Measurements from ENCODE around the gene PRDM5. TPM values are rescaled to one million over a fixed set of nuclear protein-coding genes. Genes with fewer than 3 reads are reported as not detected.
"Not testable (repeated sequence)": the region's sequence is repeated elsewhere in the genome, so short reads cannot be mapped to it uniquely, and the experiment has no call there.

The PRDM5 gene
- total and polyA plus RNA-seq, 3 donors from 2014 or later = 8.2 to 21.9 (median 19.1) TPM

- intact Hi-C loops (cut with DNase I; ENCODE audit: low total_unique reads) = no loop called here
- Histone ChIP-seq H3K27me3 (no peaks in the 10 kb centered on the region), H3K4me3 (no peak overlapping the region), H3K36me3 (ENCODE audit: low read depth, missing control alignments) (no peaks in the 10 kb centered on the region), H3K27ac (no peak overlapping the region), H3K4me1 (no peaks in the 10 kb centered on the region), H3K9me3 (no peaks in the 10 kb centered on the region)
- WGBS, 2 donors = 78 to 92% methylated on average over 1 of the region's 1 CpG
- DNase-seq = no peak
- TF ChIP-seq POLR2A (IDR thresholded peaks at IDR 0.05) = no peak
- TF ChIP-seq CTCF (IDR thresholded peaks at IDR 0.05) = no peak
Observed at GRCh38 chr4:120753854-120754253, 168.7 kb downstream of the PRDM5 start.

DNA sequence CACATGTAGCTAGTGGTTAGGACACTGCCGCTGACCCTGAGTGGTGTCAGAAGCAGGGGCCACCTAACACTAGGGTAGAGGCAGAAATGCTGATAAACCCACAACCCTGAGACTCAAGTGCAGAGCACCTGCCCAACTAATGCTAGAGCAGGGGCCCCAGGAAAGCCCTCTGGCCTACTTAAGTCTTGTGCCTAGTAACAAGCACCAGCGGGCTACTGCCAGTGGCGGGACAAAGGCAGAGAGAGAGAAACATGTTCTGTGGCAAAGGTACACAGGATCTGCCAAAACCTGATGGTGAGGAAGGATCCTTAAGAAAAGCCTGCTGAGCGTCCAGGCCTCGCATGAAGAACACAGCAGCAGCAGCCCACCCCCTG, 172.4 kb downstream of the PRDM5 start:
- no peaks in the 10 kb centered on the region for H3K4me1 ChIP-seq
- intact Hi-C loops (cut with DNase I; ENCODE audit: low total_unique reads) = no loop called here
- H3K4me3 ChIP-seq = no peak overlapping the region
- no peak for TF ChIP-seq POLR2A (IDR thresholded peaks at IDR 0.05)
- TF ChIP-seq CTCF (IDR thresholded peaks at IDR 0.05) = no peak
- no peak for DNase-seq
- 93 to 99% methylated on average over 3 to 5 of the region's 5 CpGs for WGBS, 2 donors
- H3K27me3 ChIP-seq = no peaks in the 10 kb centered on the region
- H3K36me3 ChIP-seq (ENCODE audit: low read depth, missing control alignments) = no peaks in the 10 kb centered on the region
- no peak overlapping the region for H3K27ac ChIP-seq
- H3K9me3 ChIP-seq = no peaks in the 10 kb centered on the region

DNA sequence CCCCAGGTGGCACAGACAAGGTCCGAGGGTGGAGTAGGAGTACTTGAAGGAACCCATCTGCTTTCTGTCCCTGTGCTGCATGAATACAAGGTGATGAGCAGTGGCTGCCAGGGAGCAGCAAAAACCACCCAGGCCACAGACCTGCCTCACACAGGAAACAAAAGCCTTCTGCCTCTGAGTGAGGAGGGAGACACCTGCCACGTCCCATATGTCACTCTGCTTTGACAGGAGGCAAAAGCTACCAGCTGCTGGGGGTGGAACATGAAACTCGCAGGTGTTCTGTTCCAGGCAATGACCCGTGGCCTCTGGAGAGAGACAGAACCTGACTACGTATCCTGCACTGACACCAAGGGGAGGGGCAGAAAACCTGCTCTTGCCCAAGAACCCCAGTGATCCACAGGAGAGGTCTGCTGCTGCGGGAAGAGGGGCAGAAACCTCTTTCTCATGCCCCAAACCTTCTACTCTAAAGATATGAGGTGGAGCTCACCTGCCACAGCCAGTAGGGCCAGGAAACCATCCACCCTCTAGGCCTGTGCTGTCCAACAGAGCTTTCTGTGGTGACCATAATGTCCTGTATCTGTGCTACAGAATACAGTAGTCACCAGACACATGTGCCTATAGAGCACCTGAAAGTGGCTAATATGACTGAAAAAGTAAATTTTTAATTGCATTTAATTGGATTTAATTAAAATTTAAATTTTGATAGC, 172.9 kb downstream of the PRDM5 start:
- H3K4me3 ChIP-seq = no peak overlapping the region
- no peaks in the 10 kb centered on the region for H3K36me3 ChIP-seq (ENCODE audit: low read depth, missing control alignments)
- DNase-seq = no peak
- TF ChIP-seq POLR2A (IDR thresholded peaks at IDR 0.05) = no peak
- no peaks in the 10 kb centered on the region for H3K4me1 ChIP-seq
- no peak overlapping the region for H3K27ac ChIP-seq
- 81 to 89% methylated on average over 6 of the region's 6 CpGs for WGBS, 2 donors
- no peaks in the 10 kb centered on the region for H3K27me3 ChIP-seq
- intact Hi-C loops (cut with DNase I; ENCODE audit: low total_unique reads) = no loop called here
- H3K9me3 ChIP-seq = no peaks in the 10 kb centered on the region

GRCh38 chr4:120741636-120742035, 180.9 kb downstream of the PRDM5 start:
- intact Hi-C loops (cut with DNase I; ENCODE audit: low total_unique reads); H3K9me3 ChIP-seq; H3K4me1 ChIP-seq; H3K27ac ChIP-seq; H3K4me3 ChIP-seq; H3K27me3 ChIP-seq; H3K36me3 ChIP-seq (ENCODE audit: low read depth, missing control alignments); DNase-seq: not testable (repeated sequence)
- 83 to 90% methylated on average over 9 of the region's 9 CpGs for WGBS, 2 donors

DNA sequence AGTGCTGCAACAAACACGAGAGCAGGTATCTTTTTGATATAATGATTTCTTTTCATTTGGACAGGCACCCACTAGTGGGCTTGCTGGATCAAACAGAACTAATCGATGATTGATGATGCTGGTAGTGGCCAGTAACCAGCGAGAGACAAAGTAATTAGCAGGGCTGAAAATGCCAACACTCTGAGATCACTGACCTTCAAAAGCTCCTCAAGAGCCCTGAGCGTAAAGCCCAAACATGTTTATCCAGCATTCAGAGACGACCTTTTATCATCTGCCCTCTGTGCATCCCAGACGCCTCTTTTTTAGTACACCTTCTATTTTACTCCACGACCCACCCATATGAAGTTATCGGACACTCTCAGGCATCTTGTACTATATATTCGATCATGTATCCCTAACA, 186.2 kb downstream of the PRDM5 start:
- intact Hi-C loops (cut with DNase I; ENCODE audit: low total_unique reads) = no loop called here
- no peak for DNase-seq
- H3K27ac ChIP-seq = no peak overlapping the region
- WGBS, 2 donors = 80 to 87% methylated on average over 9 of the region's 9 CpGs
- no peaks in the 10 kb centered on the region for H3K9me3 ChIP-seq
- H3K4me3 ChIP-seq = no peak overlapping the region
- H3K27me3 ChIP-seq = no peaks in the 10 kb centered on the region
- no peaks in the 10 kb centered on the region for H3K4me1 ChIP-seq
- H3K36me3 ChIP-seq (ENCODE audit: low read depth, missing control alignments) = no peaks in the 10 kb centered on the region
- TF ChIP-seq POLR2A (IDR thresholded peaks at IDR 0.05) (no peak), CTCF (IDR thresholded peaks at IDR 0.05) (no peak)

GRCh38 chr4:120733968-120734367, 188.6 kb downstream of the PRDM5 start:
- no peak overlapping the region for H3K4me3 ChIP-seq
- TF ChIP-seq POLR2A (IDR thresholded peaks at IDR 0.05) (no peak), CTCF (IDR thresholded peaks at IDR 0.05) (no peak)
- no peaks in the 10 kb centered on the region for H3K4me1 ChIP-seq
- 66 to 75% methylated on average over 3 to 4 of the region's 4 CpGs for WGBS, 2 donors
- DNase-seq = no peak
- H3K27me3 ChIP-seq = no peaks in the 10 kb centered on the region
- no peak overlapping the region for H3K27ac ChIP-seq
- no peaks in the 10 kb centered on the region for H3K36me3 ChIP-seq (ENCODE audit: low read depth, missing control alignments)
- no peaks in the 10 kb centered on the region for H3K9me3 ChIP-seq
- intact Hi-C loops (cut with DNase I; ENCODE audit: low total_unique reads) = no loop called here

All from testis (tissue), 3 donors.